NOMO-1 (cell line): Measurements from ENCODE around the gene C6orf62.
"Not testable (repeated sequence)": the region's sequence is repeated elsewhere in the genome, so short reads cannot be mapped to it uniquely, and the experiment has no call there.

Source experiments
- DNase-seq, 2 experiments: peaks; one replicate each; lab custom pipeline; 2025; ENCODE audit not compliant: unreplicated experiment in 2 of 2; lab: John Stamatoyannopoulos, UW

The C6orf62 gene

DNA sequence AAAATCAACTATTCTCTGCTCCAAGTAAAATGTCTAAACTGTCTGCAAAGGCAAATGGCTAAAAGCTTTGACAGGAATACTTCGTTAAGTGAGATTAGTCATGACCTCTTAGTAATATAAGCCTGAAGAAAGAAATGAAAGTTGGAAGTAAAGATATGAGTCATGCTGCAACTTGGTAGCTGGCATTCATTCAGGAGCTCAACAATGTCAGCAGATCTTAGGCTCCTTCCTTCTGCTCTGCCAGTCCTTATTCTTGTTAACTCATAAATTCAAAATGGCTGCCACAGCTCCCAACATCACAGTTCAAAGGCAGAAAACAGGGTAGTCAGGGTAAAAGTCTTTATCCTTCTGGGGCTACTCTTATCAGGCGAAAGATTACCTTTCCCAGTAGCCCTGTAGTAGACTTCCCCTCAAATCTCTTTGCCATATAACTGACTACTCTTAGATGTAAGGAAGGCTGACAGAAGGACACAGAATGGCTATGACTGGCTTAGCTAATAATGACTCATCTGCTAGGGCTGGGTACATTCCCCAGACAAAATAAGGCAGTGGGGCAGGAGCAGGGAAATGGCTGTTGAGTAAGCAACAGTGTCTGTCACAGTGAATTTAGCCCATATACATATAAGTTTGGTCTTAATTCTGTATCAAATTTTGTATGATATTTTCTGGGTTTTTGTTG lies 24.4 kb upstream of the C6orf62 start:
- peak; percentile 62 to 93 for DNase-seq

DNA sequence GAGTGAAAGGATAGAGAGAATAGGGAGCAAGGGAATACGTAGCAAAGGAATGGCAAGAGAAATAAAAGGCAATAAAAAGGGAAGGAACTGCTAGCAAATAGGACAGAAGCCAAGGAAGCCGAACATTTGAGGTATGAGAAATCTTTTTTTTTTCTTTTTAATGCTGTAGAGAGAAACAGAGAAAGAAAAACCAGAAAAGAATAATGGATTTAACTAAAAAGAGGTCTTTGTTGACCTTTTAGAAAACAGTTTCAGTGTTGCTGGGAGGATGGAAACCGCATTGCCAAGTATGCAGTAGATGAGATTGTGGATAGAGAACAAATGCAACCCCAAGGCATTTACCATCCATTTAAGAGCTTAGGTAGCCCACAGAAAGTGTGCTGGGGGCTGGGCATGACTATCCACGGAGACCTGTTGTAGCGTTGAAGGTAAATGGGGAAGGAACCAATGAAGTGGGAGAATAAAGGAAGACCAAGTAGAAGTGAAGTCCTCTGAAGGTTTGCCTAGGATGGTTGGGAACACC lies 23.3 kb upstream of the C6orf62 start:
- no peak for DNase-seq

DNA sequence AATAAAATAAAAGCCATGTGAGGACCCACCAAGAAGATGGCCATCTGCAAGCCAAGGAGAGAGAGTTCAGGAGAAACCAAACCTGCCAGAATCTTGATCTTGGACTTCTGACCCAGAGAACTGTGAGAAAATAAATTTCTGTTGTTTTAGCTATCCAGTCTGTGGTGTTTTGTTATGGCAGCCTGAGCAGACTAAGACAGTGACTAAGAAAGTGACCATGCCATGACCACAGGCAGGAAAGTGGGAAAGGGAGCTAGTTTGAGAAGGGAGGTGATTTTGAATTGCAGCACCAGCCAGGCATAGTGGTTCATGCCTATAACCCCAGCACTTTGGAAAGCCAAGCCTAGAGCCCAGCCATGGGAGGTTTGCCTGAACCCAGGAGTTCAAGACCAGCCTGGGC lies 21.9 kb upstream of the C6orf62 start:
- DNase-seq: no peak

DNA sequence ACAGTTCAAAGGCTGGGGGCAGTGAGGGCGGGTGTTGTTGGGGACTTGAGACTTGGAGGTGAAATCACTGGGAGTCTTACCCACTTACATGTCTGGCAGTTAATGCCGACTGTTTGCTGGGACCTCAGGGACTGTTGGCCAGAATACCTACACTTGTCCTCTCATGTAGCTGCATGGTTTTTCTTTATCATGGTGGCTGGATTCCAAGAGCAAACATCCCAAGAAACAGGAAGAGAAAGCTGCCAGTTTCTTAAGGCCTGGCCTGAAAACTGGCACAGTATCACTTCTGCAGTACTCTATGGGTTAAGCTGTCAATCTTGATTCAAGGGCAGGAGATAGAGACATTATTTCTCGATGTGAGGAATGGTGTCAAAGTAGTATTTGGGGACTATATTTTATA lies 19.8 kb upstream of the C6orf62 start:
- DNase-seq: peak in 1 of 2 experiments; percentile 39

DNA sequence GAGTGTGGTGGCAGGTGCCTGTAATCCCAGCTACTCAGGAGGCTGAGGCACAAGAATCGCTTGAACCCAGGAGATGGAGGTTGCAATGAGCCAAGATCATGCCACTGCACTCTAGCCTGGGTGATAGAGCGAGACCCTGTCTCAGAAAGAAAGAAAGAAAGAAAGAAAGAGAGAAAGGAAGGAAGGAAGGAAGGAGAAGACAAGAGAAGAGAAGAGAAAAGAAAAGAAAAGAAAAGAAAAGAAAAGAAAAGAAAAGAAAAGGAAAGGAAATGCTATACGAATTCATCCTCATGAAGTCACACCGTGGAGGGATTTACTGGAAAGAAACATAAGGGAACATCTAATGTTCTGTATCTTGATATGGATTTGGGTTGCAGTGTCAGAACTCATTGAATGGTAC lies 15.8 kb upstream of the C6orf62 start:
- not testable (repeated sequence) for DNase-seq

DNA sequence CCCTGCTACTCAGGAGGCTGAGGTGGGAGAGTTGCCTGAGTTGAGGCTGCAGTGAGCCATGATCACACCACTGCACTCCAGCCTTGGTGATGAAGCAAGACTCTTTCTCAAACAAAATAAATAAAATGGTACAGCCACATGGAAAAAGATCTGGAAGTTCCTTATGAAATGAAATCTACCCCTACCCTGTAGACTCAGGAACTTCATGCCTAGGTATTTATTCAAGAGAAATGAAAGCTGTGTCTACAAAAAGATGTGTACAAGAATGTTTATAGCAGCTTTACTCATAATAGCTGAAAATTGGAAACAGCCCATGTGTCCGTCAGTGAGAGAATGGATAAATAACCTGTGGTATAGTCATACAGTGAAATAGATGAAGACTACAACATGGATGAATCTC lies 15.2 kb upstream of the C6orf62 start:
- no peak for DNase-seq

DNA sequence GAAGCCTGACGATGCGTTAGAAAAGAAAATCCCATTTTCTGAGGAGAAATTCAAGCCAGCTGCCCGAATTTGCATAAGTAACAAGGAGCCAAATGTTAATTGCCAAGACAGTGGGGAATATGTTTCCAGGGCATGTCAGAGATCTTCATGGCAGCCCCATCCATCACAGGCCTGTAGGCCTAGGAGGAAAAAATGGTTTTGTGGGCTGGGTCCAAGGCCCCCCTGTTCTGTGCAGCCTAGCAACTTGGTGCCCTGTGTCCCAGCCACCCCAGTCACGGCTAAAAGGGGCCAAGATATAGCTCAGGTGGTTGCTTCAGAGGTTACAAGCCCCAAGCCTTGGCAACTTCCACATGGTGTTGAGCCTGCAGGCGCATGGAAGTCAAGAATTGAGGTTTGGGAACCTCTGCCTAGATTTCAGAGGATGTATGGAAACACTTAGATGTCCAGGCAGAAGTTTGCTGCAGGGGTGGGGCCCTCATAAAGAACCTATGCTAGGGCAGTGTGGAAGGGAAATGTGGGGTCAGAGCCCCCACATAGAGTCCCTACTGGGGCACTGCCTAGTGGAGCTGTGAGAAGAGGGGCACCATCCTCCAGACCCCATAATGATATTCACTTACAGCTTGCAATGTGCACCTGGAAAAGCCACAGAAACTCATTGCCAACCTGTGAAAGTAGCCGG lies 12.6 kb upstream of the C6orf62 start:
- DNase-seq: not testable (repeated sequence)

DNA sequence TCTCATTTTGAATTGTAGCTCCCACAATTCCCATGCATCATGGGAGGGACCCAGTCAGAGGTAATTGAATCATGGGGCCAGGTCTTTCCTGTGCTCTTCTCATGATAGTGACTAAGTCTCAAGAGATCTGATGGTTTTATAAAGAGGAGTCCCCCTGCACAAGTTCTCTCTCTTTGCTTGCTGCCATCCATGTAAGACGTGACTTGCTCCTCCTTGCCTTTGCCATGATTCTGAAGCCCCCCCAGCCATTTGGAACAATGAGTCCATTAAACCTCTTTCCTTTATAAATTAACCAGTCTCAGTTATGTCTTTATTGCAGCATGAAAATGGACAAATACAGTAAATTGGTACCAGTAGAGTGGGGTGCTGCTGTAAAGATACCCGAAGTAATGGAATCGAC lies 11.7 kb upstream of the C6orf62 start:
- DNase-seq: not testable (repeated sequence)

DNA sequence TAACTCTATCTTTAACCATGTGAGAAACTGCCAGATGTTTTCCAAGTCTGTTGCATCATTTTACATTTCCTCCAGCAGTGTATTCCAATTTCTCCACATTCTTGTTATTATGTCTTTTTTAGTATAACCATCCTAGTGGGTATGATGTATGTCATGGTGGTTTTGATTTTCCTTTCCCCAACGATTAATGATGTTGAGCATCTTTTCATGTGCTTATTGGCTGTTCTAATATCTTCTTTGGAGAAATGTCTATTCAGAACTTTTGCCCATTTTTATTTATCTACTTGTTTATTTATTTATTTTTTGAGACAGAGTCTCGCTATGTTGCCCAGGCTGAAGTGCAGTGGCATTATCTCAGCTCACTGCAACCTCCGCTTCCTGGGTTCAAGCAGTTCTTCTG lies 4.3 kb upstream of the C6orf62 start:
- no peak for DNase-seq

DNA sequence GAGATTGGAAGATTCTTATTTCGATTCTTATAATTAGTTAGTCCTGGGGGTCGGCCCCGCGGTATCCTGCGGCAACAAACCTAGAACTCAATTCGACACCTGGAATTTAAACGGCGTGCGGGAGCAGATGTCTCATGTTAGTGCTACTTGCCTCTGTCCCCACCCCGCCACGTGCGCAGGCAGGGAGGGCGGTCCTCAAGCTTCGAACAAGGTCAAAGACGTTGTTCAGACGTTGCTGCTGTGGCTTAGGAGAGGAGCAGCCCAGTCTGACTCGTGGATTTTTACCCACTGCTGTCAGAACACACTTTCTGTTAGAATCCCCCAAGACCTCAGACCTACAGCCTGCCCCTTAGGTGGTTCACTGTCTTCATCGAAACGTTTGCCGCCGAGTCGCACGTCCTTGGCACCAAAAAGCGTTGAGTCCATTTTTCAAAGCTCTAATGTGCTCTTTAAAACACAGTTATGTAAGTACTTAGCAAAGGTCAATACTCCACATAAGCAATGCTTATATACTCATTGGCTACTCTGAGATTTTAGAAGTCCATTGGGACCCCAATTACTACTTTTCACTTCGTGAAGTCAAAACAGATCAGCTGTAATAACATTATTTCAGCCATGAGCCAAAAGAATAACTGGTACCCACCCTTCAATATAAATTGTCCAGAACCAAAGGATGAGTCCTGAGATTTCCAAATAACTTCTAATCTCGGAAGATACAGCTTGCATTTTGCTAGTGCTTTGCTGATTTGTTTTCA lies 2.7 kb upstream of the C6orf62 start:
- DNase-seq: peak; percentile 90 to 92

DNA sequence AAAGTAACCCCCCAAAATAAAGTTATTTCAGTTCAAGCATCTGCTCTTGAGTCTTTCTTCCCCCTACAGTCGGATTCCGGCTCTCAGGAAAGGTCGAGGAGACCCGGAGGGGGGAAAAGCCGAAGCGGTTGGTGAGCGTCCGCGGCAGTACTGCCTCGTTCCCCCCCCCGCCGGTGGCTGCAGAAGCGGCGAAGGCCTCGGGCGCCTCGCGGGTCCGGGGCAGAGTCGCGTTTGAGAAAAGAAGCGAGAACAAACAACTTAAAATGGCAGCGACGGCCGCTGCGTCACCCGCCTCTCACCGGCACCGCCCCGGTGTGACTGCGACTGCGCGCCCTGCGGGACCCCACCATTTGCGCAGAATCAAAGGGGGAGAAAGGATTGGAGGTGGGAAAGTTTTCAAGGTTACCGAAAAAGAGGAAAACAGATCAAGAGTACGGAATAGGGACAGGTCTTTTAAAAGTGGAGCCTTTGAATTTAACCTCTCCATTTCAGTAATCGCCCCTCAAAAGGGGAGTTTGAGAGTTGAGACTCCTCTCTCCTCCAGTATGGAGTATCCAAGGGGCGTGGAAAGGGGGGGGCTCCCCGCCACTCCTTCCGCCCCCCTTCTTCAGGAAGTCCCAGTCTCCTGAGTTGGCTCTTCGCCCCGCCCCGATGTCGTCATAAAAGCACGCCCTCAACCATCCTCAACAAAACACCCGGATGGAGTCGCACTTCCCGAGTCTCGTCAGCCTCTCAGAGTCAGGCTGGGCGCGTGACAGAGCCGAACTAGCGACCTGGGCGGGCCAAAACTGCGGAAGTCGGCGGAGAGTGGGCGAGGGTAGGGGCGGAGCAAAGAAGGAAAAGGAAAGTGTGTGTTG lies 1.9 kb upstream of the C6orf62 start:
- DNase-seq: peak; percentile 97 to 98

DNA sequence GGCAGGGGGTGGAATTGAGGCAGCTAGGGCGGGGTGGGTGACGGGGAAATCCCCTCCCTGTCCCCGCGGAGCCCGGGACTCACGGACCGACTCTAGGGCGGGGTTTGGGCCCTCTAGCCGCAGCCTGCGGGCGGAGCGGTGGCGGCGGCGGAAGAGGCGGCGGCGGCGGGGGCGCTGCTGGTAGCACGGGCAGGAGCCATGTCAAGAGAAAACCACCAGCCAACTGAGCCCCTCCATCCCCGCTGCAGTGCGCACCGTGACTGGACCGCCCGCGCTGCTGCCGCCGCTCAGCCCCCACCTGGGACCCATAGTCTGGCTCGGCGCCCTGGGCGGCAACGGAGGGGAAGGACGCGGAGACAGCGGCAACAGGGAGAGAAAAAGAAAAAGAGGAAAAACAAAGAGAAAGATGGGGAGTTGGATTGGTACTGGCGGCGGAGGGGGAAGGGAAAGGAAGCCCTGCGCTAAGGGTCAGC lies 1.2 kb upstream of the C6orf62 start:
- DNase-seq: peak; percentile 35 to 55

DNA sequence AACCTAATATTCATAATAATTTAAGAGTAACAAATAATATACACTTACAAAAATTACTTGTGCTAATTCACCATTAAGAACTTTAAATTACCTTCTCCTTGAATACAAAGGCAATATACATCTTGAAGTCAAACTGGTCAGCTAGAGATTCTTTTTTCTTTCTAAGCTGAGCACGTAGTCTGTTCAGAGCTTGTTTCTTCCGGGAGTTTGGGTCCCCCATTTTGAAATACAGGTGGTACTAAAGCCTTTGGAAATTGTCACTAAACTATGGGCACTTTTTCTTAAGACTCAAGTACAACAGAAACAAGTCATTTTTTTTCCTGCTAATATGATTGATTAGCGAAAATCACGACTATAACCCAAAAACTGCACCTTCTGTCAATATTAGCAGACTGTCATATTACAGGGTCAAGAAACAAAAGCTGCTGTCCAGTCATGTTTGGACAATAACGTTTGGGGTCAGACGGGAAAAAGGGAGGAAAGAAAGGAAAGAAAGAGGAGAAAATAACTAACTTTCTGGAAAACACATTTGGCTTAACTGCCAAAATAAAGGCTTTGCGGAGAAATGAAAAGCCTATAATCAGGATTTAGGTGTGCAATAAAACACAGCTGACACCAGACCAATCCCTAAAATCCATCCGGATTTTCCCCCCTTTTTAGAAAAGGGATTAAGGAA lies 367 bp downstream of the C6orf62 start:
- DNase-seq: no peak

DNA sequence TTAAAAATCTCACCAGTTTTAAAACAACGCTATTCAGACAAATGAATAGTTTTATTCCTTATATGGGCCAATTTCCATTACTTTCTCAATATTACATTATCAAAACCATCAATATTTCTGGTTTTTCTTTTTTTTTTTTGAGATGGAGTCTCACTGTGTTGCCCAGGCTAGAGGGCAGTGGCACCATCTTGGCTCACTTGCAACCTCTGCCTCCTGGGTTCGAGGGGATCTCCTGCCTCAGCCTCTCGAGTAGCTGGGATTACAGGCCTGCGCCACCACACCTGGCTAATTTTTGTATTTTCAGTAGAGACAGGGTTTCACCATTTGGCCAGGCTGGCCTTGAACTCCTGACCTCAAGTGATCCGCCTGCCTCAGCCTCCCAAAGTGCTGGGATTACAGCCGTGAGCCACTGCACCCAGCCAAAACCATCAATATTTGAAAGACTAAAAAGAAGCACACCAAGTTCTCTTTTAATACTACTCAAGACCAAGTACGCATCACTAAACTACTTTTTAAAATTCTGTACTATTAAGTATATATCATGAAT lies 2.3 kb downstream of the C6orf62 start:
- DNase-seq: not testable (repeated sequence)

DNA sequence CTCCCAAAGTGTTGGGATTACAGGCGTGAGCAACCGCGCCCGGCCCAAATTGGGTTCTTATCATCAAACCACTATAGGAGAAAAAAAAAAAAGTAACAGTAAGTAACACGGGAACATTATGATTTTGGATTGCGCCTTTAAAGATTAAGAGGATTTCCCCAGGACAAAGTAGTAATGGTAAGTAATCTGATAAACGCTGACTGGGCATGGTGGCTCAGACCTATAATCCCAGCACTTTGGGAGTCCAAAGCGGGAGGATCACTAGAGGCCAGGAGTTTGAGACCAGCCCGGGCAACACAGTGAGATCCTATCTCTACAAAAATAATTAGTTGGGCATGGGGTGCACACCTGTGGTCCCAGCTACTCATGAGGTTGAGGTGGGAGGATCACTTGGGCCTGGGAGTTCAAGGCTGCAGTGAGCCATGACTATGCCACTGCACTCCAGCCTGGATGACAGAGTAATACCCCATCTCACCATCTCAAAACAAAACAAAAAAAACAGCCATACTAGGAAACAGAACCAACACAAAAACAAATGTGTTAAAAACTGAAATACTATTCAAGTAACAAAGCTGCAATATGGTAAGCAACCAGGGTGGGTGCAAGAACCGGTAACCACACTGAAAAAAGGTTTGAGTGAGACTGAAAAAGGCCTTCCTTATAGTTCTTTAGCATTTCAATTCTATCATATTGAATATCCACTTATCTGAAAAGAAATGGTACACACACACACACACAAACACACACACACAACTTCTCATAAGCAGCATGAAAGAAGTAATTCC lies 8.2 kb downstream of the C6orf62 start:
- DNase-seq: no peak

DNA sequence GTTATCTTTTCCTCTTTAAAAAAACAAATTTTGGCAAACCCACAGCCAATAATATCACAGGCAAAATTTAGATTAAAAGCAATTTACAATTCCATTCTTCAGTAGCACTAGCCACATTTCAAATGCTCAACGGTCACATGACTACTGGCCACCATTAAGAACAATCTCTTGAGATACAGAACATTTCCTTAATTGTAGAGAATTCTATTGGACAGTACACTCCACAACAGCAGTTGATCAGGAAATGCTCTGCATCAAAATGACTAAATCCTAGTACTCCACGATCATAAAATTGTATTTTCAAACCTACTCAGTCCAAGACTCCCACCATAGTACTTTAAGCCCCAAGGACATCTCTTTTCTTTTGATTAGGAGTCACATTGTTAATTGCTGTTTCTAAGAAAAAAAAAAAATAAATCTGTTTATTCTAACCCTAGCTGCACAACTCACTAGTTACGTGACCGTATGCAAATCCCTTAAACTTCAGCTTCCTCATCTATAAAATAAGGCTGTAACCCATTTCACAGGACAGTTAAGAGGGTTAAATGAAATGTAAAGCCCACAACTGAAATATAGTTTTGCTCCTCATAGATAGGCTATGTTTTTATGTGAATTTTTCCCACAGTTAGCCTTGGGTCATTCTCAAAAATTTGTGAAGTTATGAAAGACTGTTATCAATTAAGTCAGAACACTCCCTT lies 9.8 kb downstream of the C6orf62 start:
- DNase-seq: no peak

DNA sequence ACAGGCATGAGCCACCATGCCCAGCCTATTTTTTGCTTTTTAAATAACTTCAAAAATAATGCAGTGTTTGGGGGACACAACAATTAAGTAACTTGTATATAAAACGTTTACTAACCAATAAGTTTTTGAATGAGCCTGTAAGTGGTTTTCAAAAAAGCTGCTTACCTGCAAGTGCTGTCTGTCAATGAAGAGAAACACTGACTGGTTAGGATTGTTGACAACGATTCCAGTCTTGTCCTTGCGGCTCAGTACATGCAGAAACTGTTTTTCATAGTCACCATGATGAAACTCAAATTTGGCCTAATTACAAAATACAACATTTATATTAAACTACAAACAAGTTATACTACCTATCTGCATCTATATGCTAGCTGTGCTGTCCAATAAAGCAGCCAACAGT lies 10.3 kb downstream of the C6orf62 start:
- no peak for DNase-seq

DNA sequence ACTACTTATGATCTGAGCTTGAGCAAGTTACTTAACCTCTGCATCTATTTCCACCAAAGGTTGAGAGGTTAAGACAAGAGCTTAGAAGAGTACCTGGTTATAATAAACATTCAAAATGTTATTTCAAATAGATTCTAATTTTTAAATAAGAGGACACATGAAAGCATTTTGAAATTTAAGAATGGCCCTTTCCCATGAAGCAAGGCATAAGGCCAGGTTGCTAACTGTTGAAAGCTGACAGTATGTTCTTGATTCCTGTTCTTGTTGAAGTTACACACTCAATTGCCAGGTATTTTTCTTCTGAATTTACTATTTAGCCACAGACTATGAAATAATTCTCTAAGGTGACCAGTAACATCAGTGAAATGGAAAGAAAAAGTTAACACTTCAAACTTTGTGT lies 14.5 kb downstream of the C6orf62 start:
- no peak for DNase-seq
